ENCODE data around the gene F9.

F9 gene

GRCh38 chrX:139566981-139567380, 36.4 kb downstream of the F9 start:
- DNase-seq (ENCODE audit: low spot score): no peak
- in situ Hi-C loops (cut with MboI; ENCODE audit: low sequenced_read_pairs, unreplicated experiment): loop anchor here (25.0 kb wide), 1 partner anchor 805 kb away; no protein-coding TSS in a partner anchor
- no peak for TF ChIP-seq CTCF (IDR thresholded peaks at IDR 0.05; ENCODE audit: borderline replicate concordance, control extremely low read depth, extremely low read depth, insufficient read depth, missing control alignments)

GRCh38 chrX:139581068-139581467, 50.5 kb downstream of the F9 start:
- no peak for TF ChIP-seq CTCF (IDR thresholded peaks at IDR 0.05; ENCODE audit: borderline replicate concordance, control extremely low read depth, extremely low read depth, insufficient read depth, missing control alignments)
- no peak for DNase-seq (ENCODE audit: low spot score)
- in situ Hi-C loops (cut with MboI; ENCODE audit: low sequenced_read_pairs, unreplicated experiment): no loop called here

GRCh38 chrX:139585613-139586012, 55.1 kb downstream of the F9 start:
- TF ChIP-seq CTCF (IDR thresholded peaks at IDR 0.05; ENCODE audit: borderline replicate concordance, control extremely low read depth, extremely low read depth, insufficient read depth, missing control alignments): no peak
- DNase-seq (ENCODE audit: low spot score): no peak
- in situ Hi-C loops (cut with MboI; ENCODE audit: low sequenced_read_pairs, unreplicated experiment): no loop called here

- in situ Hi-C loops (cut with MboI; ENCODE audit: low sequenced_read_pairs, unreplicated experiment): no loop called here
- no peak for DNase-seq (ENCODE audit: low spot score)
Observed at GRCh38 chrX:139596068-139596467, 65.5 kb downstream of the F9 start.

GRCh38 chrX:139600105-139600504, 69.6 kb downstream of the F9 start:
- no peak for TF ChIP-seq CTCF (IDR thresholded peaks at IDR 0.05; ENCODE audit: borderline replicate concordance, control extremely low read depth, extremely low read depth, insufficient read depth, missing control alignments)
- DNase-seq (ENCODE audit: low spot score): no peak
- in situ Hi-C loops (cut with MboI; ENCODE audit: low sequenced_read_pairs, unreplicated experiment): no loop called here

More at GRCh38 chrX:139596068-139596467, 65.5 kb downstream of the F9 start:
- TF ChIP-seq CTCF (IDR thresholded peaks at IDR 0.05; ENCODE audit: borderline replicate concordance, control extremely low read depth, extremely low read depth, insufficient read depth, missing control alignments): no peak

Measured in GM13976 (cell line).